HG03064 (cell line): ENCODE results near the gene SLC8A1.

Experiments used
- ATAC-seq: cut with Tn5 transposase; IDR thresholded peaks from one replicate; pipeline ENCODE4 v1.9.1; 2021; ENCODE audit warnings: low read depth; ENCODE audit not compliant: unreplicated experiment

Gene SLC8A1

DNA sequence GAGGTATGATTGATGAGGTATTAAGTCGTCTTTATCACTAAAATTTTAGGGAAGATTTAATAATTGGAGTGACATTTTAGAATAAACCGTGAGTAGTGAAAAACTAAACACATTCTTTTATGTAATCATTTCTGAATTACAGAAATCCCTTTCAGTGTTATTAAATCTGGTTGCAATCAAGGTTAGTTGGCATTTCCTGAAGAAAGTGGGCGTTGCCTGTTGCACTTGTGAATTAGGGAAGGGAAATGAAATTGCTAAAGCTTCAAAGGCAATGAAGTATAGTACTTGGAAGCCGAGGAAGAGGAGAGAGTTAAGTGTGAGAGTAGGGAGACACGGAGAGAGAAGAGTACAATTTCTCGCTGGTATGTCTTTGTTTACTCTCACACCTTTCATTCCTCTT lies 274.5 kb downstream of the SLC8A1 start:
- no peak for ATAC-seq

DNA sequence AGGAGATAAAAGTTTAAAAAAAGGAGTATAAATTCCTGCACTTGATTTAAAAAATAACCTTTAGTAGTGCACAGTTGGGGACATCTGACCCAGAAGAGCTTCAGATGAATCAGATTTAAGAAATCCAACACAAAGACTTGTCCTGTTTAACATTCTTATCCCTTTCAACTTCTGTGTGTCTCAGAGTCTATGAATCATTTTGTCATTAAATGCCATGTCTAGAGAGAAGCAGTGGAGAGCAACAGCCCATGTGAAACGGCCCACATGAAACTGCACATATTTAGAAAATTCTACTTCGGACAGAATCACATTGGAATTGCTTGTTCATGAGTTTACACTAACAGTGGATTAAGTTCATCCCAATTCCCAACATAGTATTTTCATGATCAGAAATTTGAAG lies 278.6 kb downstream of the SLC8A1 start:
- ATAC-seq = no peak

DNA sequence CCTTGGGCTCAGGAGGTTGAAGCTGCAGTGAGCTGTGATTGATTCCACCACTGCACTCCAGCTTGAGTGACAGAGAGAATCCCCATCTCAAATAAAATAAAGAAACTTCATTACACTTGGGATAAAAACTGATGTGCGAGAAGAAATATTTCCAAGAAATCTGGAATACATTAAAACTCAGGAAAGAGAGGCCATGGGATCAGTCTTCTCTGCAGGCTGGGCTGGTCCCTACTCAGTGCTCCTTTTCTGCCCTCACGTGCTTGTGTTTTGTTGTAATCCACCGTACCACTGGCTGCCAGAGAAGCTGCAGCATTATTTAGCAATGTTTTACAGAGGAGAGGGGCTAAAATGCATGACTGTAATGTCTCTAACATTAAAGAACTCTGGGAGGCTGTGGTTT lies 282.0 kb downstream of the SLC8A1 start:
- no peak for ATAC-seq

DNA sequence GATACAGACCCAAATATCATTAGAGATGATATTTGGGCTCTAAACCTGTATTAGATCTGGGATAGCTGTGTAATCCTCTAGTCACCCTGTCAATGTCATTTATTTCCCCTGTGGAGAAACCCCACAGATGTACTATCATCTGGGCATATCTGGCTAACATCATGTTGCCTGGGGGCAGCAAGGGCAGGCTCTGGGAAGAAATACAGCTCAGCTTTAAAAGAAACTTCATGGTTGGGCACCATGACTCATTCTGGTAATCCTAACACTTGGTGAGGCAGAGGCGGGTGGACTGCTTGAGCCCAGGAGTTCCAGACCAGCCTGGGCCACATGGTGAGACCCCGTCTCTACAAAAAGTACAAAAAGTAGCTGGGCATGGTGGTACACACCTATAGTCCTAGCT lies 282.5 kb downstream of the SLC8A1 start:
- ATAC-seq = no peak

DNA sequence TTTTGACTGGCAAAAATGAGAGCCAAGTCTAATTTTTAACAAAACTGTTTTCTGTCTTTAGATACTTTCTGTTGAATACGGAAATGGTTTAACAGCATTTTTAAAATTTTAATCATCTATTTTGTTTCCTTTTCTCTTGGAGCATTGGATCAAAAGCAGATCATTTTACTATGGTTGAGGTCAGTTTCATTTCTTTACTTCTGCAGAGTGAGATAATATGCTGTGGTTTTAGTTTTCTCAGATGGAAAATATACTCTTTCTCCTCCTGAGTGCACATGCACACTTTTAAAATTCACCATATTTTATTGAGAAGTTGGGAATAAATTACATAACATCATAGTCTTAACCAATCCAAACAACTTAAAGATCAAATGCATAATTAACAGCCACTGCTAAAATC lies 283.3 kb downstream of the SLC8A1 start:
- no peak for ATAC-seq

DNA sequence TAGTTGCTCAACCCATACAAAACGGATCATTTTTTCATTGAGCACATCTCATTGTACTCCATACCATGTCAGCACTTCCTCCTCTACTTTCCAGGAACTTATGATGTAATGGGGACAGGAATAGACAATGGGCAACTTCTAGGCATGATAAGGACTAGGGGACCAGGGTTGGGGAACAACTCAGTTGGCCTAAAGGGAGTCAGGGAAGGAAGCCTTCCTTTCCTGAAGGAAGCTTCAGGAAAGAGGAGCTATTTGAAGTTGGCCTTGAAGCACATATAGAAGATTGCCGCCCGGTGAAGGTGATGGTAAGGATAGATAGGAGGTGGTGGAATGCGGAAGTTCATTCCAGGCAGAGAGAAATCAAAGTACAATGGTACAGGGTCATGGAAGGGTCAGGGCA lies 283.9 kb downstream of the SLC8A1 start:
- ATAC-seq = no peak

DNA sequence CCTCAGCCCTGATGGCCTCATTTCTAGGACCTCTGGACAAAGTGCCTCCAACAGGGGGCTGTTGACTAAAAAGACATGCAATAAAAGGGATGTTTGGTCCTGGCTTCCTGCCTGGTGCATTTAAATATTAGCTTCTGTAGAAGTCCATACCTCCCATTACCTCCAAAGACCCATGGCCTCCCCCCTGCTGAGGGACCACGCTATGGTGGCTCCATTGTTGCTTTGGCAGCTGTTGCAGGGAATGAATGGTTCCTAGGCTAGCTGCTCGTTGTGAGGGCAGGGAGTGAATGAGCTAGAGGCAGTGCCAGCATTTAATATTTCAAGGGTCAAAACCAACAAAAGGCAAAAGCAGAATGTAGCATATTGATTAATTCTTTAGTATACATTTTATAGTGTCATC lies 285.9 kb downstream of the SLC8A1 start:
- no peak for ATAC-seq

DNA sequence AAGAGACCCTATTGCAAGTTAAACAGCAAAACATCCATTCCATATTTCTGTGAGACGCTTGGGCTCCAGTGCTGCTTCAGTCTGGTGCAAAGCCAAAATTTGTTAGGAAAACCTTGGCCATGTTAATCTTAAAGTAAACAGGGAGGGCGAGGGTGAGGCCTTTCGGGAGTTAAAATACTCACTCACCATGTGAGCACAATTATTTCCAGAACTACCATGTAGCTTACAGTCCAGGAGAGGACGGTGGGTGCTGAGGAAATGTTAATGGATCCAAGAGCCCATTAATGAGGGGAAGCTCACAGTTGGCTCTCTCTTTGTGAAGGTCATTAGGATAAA lies 286.4 kb downstream of the SLC8A1 start:
- no peak for ATAC-seq

DNA sequence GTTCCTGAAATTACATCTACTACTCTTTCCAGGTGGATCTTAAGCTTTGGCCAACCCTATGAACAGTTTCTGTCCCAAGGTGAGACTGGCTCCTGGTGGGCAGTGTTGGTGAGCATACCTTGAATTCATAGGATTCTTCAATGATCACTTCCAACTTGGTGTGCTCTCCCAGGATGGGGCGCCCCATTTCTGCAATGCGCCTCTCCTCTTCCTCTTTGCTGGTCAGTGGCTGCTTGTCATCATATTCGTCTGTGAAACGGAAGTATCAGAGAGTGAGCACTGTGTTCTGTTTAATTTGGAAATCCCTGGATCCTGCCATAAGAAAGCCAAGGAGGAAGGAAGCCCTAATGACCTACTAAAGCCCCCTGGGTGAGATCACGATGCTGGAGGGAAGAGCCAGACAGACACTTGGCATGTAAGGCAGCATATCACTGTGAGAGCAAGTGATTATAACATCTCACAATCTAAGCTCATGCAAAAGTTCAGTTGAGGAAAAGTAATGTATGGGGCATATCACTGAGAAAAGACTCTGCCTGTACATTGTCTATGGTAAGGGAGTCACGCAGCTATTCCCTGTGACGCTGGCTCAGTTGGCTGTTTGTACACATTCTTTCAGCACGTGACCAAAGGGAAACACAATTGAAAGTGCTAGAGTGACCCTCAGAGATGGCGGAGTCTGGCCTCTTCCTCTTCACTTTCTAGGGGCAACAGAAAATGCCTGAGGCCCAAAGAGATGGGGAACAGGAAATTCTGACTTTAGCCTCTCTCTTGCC lies 287.0 kb downstream of the SLC8A1 start:
- no peak for ATAC-seq

DNA sequence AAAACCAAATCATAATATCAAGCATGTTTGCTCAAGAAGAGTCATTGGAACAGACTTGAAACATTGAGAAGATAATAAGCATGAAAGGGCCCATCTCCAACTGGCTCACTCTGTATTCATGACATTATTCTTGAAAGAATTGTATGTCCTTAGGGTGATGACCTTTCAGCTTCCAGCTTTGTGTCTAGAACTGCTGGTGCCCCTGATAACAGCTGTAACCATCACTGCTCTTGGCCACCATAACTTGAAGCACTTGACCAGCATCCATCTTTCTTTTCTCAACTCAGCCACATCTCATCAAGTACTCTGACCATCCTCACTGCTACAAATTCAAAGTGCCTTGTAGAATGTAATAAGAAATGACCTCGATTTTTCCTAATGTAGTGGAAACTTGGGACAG lies 289.9 kb downstream of the SLC8A1 start:
- ATAC-seq = no peak

DNA sequence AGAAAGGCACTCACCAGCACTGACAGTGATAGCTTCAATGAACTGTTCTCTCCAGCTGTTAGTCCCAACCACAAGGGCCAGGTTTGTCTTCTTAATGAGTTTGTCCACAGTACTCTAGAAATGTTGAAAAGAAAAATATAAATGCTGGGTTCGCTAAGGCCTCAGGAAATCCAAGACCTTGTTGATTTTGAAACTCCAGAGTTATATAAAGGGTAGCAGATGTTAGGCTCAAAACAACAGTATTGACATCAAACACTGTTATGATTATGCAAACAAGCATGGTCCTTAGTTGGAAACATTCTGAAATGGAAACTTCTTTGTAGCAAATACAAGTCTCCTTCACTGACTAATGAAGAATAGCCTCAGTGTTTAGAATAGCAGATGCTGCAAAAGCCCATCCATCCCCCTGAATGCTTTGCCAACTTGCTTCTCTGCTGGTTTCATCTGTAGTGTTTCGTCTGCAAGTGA lies 291.1 kb downstream of the SLC8A1 start:
- ATAC-seq = no peak

DNA sequence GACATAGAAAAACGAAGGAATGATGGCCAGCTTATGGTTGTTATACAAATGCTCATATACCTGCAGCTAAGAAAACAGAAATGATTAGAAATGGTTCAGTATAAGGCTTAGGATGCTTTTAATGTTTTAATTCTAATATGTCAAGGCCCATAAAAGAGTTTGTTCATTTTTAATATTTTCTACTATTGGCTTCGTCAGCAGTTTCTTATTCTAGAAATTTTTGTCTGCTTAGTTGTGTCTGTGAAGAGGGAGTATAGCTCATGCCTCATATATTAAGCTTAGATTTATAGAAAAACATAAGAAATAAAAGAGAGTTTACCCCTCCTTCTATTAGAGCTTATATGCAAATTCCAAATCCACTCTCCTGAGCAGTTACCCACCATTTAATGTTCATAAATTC lies 292.6 kb downstream of the SLC8A1 start:
- ATAC-seq = no peak

DNA sequence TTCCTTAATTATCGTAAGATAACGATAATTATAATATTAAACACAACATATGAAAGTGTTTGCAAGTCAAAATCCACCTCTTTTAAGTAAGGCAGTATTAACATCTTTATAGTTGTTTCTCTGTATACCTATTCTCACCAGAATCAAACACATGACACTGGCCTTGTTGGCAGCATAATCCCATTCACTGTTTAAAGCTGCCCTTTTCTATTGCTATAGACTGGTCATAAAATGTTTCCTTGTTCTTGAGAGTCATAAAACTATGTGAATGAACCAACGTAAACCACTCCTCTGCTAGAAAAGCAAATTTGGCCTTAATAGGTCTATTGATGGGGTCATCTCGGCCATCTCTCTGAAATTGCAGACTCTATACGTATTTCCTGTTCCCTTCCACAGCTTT lies 293.1 kb downstream of the SLC8A1 start:
- ATAC-seq = no peak

DNA sequence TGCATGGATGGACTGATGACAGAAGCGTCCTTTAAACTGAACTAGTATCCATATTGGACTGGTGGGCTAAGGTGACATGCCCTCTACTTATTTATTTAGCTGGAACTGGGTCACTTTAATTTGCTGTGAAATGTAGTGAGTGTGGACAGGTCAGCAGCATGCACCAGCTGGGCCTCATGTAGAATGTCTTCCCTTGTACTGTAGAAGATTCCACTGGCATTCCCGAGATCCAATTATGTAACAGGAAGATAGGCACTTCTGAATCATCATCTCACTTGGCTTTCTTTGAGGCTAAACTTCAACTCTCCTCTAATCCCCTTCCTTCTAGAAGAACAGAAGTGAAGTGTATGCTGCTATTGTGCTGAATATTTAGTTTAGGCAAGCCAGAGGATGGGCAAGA lies 296.2 kb downstream of the SLC8A1 start:
- no peak for ATAC-seq

DNA sequence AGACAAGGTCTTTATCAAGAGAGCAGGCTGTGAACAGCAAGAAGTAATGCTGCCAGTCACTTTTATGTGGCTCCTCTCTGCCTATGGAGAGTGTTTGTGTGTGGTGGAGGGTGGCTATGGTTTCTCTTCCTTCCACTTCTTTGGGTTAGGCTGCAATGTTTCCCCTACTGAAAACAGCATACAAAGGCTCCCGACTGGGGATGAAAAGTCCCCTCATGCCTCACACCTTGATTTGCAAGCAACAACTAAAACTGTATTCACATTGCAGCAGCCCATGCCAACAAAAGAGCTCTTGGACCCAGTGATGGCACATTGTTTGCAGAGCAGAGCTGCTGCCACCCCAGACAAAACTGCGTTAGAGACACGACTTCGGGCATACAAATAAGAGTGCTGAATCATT lies 301.6 kb downstream of the SLC8A1 start:
- no peak for ATAC-seq

DNA sequence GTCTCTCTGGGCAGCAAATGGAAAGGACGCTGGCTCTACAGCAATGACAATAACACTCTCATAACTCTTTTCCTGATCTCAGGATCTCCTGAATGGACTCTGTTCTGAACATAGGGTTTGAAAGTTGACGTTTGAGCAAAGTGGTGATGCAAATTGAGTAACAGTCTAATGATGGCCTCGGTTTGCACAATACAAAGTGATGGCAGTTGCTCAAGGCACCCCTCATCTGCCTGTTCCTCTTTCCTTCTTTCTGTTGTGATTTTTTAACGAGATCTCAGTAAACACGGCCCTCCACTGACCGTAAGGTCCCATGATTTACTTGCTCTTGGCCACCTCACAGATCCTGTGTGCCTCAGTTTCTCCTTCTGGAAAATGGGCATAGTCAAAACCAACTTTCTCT lies 303.6 kb downstream of the SLC8A1 start:
- ATAC-seq = no peak

DNA sequence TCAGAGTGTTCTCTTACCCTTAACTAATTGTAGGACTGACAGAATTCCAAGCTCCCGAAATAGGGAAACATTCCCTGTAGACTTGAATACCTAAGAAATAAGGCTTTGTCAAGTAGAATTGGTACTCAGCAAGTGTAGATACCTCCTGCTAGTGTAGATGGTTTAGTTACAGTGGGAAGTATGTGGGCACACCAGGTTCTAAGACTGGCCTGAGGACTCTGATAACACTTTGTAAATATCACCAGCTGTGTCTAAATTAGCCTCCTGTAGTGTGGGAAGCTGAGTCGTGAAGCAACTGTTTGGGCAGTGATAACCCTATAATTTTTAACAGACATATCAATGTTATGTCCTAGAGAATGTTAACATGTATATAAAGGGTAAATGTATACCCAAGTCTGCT lies 304.5 kb downstream of the SLC8A1 start:
- no peak for ATAC-seq

DNA sequence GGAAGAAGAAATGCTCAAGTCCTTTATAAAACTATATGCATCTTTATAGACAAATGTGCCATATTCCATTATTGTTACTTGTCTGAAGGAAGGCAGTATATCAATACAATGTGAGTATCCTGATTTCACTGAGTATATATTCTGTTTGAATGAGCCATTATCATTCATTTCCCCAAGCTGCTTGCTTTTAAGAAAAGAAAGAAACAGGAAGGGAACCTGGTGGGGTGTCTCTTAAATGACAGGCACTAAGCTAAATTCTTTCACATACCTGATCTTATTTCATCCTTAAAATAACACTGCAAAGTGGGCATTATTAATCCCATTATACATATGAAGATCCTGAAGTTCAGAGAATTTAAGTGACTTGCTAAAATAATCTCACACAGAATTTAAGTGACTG lies 307.9 kb downstream of the SLC8A1 start:
- no peak for ATAC-seq

DNA sequence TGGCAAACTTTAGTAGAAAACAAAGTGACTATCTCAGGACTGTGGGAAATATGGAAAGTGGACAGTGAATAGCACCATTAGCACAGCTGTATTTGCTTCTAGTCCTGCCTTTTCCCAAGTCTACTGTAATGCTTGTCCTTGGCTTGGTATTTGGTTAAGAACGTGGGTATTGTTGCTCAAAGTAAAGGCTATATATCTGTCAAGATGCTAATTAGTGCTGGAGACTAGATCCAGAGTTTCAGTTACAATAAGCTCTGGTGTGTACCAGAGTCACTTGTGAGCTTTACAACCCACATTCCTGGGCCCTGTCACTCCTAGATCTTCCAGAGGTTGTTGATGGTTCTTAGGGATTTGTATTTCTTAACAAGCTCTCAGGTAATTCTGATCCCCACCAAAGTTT lies 313.6 kb downstream of the SLC8A1 start:
- ATAC-seq = no peak

DNA sequence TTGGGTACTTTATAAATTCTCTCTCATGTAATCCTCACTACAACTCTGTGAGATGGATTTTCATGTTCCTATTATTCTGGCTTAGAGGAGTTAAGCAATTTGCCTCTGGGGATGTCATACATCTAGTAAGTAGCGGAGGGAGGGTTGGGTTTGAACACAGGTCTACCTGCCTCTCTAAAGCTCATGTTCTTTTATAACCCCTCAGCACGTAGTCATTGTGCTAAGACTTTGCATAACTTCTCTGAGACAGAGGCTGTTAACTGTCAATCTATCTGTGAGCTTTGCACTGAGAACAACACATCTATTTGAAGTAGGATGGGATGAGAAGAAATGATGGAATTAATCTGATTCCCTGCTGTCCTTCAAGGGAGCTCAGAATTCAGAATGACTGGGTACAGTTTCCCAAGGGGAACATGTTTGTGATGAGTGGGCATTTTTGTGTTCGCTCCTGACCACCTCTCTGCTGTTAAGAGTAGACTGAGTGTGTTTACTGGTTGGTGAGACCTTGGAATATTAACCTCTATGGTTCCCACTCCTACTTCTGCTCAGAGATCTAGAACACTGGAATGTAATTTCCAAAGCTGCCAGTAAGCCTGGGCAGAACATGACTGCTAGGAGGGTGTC lies 320.7 kb downstream of the SLC8A1 start:
- ATAC-seq = no peak

DNA sequence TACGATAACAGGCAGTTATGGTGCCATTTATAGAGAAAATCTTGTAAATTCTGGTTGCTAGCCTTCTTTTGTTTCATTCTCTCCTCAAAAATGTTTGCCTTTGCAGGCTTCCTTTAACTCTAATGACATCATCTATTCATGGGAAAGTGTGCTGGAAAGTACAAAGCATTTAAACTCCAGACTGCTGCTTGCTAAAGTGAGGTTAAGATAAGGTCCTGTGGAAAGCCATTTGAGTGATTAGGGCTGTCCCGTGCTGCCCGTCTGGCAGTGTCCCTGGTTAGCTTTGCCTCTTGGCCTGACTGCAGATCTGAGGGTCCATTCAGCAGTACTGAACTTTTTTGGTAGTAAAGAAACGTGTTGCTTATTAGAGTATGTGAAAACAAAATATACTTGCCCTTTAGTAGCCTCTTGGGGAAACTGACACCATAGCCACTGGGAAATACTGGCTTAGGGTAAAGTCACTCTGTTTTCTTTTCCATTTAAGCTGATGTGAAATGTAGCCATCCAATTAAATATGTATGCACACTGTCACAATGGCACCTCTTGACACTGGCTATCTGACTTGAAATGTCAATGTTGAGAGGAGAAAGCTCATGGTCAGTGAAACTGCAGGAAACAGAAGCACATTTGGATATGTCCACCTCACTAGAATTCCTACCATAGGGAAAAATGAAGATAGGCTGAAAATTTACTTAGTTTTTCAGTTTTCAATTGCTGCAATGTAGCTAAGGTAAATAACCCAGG lies 321.5 kb downstream of the SLC8A1 start:
- ATAC-seq = no peak

DNA sequence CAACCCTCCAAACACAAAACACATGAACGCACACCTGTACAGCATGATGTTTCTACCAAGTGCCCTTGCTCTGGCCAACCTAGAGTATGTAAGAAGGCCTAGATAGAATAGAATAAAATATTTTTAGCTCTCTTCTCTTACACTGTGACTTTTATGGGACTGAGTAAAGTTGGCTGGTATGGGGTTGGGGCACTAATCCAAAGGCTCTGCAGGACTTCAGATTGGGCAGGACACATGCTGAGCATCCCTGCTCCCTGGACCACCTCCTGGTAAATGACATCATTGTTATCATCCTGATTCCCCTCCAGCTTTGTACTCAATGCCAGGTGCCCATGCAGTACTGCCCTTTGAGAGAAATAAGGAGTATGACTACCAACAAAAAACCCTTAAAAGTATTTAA lies 322.2 kb downstream of the SLC8A1 start:
- no peak for ATAC-seq
